ENCODE results near the gene ACRV1. TPM values are rescaled to one million over a fixed set of nuclear protein-coding genes. Genes with fewer than 3 reads are reported as not detected.

The ACRV1 gene
- total RNA-seq, 1 donor from 2014 or later = not detected

GRCh38 chr11:125627236-125627910 is 53.3 kb downstream of the ACRV1 start:
- H3K4me3 ChIP-seq (ENCODE audit: low read depth, low read length) = peak overlapping the region; percentile 72
- DNase-seq (ENCODE audit: low read depth) = no peak
- no peak for TF ChIP-seq CTCF (conservative IDR thresholded peaks at IDR 0.05; ENCODE audit: low read depth, low read length)

- peak overlapping the region; percentile 72 for H3K4me3 ChIP-seq (ENCODE audit: low read depth, low read length)
- peak; percentile 53 for TF ChIP-seq CTCF (conservative IDR thresholded peaks at IDR 0.05; ENCODE audit: low read depth, low read length)
- no peak for DNase-seq (ENCODE audit: low read depth)
Measured at GRCh38 chr11:125626288-125626950, 54.2 kb downstream of the ACRV1 start.

- no peak for TF ChIP-seq CTCF (conservative IDR thresholded peaks at IDR 0.05; ENCODE audit: low read depth, low read length)
Measured at GRCh38 chr11:125625630-125626287, 54.9 kb downstream of the ACRV1 start.

DNA sequence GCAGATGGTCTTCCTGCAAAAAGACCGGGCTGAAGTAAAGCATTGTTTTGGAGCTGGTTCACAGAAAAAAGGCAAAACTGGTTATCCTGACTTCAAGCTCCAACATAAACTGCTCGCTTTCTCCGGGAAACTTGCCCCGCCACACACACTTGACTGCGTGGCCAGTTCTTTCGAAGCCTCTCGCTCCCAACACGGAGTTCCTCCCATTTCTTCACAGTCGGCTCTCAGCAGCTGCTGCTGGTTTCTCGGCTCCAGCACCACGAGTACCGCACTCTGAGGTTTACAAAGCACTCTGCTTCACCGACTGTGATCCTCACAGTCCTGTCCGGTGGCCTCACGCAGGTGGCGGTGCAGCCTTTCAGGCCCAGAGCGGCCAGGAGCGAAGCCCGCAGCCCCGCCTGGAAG is 55.4 kb downstream of the ACRV1 start:
- DNase-seq (ENCODE audit: low read depth) = no peak
- peak overlapping the region; percentile 72 for H3K4me3 ChIP-seq (ENCODE audit: low read depth, low read length)
- no peak for TF ChIP-seq CTCF (conservative IDR thresholded peaks at IDR 0.05; ENCODE audit: low read depth, low read length)

More at GRCh38 chr11:125625630-125626287, 54.9 kb downstream of the ACRV1 start:
- DNase-seq (ENCODE audit: low read depth) = no peak
- peak overlapping the region; percentile 72 for H3K4me3 ChIP-seq (ENCODE audit: low read depth, low read length)

DNA sequence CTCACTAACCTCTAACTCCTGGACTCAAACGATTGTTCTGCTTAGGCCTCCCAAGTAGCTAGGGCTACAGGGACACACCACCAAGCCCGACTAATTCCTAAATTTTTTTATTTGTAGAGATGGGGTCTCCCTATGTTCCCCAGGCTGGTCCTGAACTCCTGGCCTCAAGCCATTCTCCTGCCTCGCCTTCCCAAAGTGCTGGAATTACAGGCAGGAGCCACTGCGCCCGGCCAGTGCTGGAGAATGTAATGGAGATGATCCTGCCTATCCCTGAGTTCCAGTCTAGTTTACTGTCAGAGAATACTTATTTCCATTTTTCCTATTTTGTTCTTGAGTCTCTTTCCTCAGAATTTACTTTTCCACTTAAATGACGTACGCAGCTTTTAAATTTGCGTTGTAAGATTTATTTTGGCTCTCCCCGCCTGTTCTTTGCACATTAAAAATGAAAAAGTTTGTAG is 55.9 kb downstream of the ACRV1 start, which contains the start of gene CHEK1:
Gene CHEK1 (plus strand): TSS at position 408 of the 458 bp plus-strand sequence. CDS start 1,606 bp downstream, outside the sequence.
- no peak for TF ChIP-seq CTCF (conservative IDR thresholded peaks at IDR 0.05; ENCODE audit: low read depth, low read length)

DNA sequence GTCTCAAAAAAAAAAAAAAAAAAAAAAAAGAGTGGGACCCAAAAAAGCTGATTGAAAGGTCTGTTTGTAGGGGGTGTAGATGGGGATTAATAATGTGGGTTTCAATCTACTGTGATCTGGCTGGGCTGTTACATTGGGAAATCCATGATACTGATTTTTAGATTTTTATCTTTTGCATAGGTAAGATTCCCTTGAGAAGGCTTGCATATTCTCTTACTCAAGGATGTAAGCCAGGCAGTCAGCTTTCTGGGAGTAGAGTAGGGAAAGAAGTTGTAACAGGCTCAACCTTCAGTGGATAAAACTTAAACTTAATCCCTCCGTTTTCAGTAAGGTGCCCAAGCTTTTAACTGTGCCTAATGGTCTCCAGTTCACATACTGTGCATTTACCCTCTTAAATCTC is 57.6 kb downstream of the ACRV1 start:
- DNase-seq (ENCODE audit: low read depth) = no peak
- TF ChIP-seq CTCF (conservative IDR thresholded peaks at IDR 0.05; ENCODE audit: low read depth, low read length) = no peak
- no peak overlapping the region for H3K4me3 ChIP-seq (ENCODE audit: low read depth, low read length)

More for the DNA sequence above, 55.9 kb downstream of the ACRV1 start, which contains the start of gene CHEK1:
- no peak for DNase-seq (ENCODE audit: low read depth)
- peak within 1 kb of the TSS; percentile 72 for H3K4me3 ChIP-seq (ENCODE audit: low read depth, low read length)

Measured in epithelial cell of proximal tubule (primary cell).